GM13977 (cell line): Measurements from ENCODE around the gene SLC10A4.

Experiments
- DNase-seq: peaks from one replicate; pipeline ENCODE4 v3.0.0; 2012; ENCODE audit warnings: low spot score
- CTCF ChIP-seq: IDR thresholded peaks from 2 replicates; pipeline ENCODE4 v1.5.1; 2012; ENCODE audit warnings: mild to moderate bottlenecking, control low read depth; ENCODE audit not compliant: insufficient read depth; ENCODE audit errors: extremely low read depth, missing control alignments
- in situ Hi-C: fragments of 300-500 bp; cut with MboI; formaldehyde crosslinking; loops from one replicate; pipeline ENCODE4 v1.12.0; 2022; ENCODE audit warnings: low sequenced_read_pairs, low pct_unique_long_range_greater_than_20kb, mixed read lengths, inconsistent platforms; ENCODE audit not compliant: unreplicated experiment

Gene SLC10A4

DNA sequence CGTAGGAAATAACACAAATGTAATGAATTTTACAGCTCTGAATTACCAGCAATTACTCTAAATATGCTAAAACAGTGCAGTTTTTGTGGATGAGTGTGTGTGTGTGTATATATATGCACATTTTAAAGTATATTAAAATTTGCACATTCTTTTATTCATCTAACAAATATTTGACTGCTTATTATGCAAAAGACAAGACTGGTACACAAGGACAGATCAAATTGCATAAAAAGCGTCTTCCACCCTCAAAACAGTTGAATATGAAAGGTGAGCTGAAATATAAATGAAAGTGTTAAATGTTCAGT lies 20.8 kb downstream of the SLC10A4 start:
- TF ChIP-seq CTCF = no peak
- DNase-seq = no peak

GRCh38 chr4:48504352-48504751 lies 21.2 kb downstream of the SLC10A4 start:
- no peak for DNase-seq
- in situ Hi-C loops = no loop called here
- TF ChIP-seq CTCF = no peak

More for the DNA sequence above, 20.8 kb downstream of the SLC10A4 start:
- in situ Hi-C loops = no loop called here

DNA sequence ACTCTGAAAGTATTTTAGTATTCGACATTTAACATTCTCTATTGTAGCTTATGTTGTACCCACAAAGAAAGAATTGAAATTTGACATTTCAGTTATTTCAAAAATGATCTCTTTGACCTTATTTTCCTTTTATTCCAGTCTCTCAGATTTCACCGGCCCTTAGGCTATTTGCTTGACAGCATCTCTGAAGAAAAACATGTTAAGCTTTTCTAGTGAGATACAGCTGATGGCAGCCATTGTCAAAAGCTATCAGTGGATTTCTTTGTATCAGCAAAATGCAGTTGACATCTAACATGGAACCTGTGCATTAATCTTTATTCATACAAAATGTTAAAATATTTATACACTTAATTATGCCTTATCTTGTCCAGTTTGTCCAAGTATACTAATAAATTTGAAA lies 23.6 kb downstream of the SLC10A4 start:
- in situ Hi-C loops = no loop called here
- no peak for DNase-seq
- TF ChIP-seq CTCF = no peak

GRCh38 chr4:48509543-48509942 lies 26.4 kb downstream of the SLC10A4 start:
- in situ Hi-C loops = no loop called here
- DNase-seq = no peak
- TF ChIP-seq CTCF = no peak

GRCh38 chr4:48518143-48518542 lies 35.0 kb downstream of the SLC10A4 start:
- DNase-seq = no peak
- TF ChIP-seq CTCF = no peak
- in situ Hi-C loops = no loop called here

- no peak for DNase-seq
- in situ Hi-C loops = loop anchor here (25.0 kb wide), 1 partner anchor 389 kb away; the partner anchor contains the start of gene TXK
- TF ChIP-seq CTCF = no peak
These were observed 43.3 kb downstream of the SLC10A4 start for GRCh38 chr4:48526406-48526805.

DNA sequence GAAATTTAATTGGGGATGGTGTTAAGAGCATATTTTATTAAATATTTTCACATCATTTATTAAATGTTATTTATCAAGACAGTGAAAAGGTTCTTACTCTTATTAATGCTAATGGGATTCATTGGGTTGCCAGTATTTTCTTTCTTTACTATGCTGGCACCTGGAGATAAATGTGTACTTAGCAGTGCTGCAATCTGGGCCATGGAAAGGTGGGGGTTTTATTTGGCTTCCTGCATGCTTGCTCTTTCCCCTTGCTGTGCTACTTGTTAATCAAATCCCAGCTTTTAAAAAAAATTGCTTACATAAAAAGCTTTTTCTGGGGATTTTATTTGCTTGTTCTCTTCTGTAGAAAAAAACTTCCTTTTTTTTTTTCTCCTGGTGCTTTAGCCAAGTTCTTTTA lies 55.2 kb downstream of the SLC10A4 start:
- DNase-seq = no peak
- no peak for TF ChIP-seq CTCF
- in situ Hi-C loops = loop anchor here (25.0 kb wide), 1 partner anchor 401 kb away; the partner anchor contains the start of gene TXK
